Activated CD8-positive, alpha-beta memory T cell treated with anti-CD3 and anti-CD28 coated beads, Interleukin-2, amount 50 U/mL, for 24 hours (primary cell): Measurements from ENCODE around the gene MYOCOS.

Experiments used
- DNase-seq: peaks from one replicate; pipeline ENCODE4 v3.0.0-alpha.2; 2020; ENCODE audit errors: extremely low read depth

The MYOCOS gene

DNA sequence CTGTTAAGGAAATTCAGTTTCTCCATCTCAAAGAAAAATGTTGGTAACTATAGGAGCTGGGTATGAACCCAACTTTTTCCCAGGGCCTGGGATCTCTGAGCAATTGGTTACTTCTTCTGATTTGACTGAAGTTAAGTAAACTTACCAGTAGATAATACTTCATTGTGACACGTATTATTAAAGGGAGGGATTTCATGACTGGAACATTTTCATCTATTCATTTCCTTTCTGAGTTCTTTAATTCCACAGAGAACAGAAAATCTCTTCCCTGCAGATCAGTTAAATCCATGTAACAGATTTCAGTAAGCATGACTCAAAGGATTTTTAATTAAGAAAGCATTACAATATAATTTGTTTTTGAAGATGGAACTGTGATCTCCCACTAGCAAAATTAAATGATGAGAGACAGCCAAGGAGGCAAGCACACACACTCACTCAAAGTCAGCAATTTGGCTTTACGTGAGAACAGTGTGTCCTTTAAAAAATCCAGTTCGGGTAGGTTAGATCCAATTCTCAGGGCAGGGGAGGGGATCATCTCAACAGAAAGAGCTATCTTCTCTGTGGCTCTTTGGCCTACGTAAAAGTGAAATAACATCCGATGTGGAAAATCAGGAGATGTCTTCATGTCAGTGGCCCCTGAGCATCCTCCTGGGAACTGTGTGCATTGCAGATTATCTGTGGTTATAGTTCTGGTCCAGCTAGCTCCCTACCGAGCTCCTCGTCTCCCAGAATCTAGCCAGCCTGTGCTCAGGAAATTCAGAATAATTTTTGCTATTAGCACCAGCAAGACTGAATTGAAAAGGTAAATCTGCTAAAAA lies 41.2 kb downstream of the MYOCOS start:
- no peak for DNase-seq

DNA sequence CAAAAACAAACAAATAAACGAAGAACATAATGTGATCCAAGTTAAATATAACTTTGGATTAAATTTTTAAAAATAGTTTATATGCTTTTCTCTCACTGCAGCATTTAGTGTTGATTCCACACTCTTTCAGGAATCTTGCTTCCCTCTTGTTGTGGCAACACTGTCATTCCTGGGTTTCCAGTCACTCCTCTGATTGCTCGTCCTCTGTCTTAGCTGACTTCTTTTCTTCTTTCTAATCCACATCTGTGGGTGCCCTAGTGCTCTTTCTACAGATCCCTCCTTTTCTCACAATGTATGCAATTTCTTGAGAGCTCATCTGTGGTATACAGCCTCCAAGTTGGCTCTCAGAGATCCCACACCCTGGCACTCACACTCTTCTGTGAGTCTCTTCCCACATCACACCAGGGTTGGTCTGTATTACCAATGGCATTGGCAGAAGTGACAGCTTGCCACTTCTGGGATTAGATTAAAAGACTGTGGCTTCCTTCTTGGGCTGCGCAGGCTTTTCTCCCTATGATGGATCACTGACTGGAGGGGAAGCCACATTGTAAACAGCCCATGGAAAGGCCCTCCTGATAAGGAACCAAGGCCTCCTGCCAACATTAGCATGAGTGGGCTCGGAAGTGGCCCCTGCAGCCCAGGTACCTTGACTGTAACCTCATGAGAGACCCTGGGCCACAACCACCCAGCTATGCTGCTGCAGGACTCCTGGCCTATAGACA lies 42.0 kb downstream of the MYOCOS start:
- no peak for DNase-seq

DNA sequence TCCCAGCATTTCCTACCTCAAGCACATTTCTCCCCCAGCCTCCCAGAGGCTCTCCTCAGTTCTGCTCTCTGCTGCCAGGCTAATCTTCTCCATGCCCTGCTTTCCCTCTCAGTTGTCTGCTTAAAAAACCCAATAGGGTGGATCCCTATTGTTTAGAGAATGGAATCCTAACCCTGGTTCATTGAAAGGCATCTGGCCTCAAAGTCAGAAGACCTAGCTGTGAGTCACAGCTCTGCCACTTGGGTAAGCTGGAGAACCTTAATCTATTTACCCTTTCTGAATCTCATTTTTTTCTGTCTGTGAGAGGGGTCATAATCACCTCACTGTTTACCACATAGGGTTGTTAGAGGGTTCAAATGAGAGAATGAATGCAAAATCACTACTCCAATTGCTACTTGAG lies 42.9 kb downstream of the MYOCOS start:
- no peak for DNase-seq

DNA sequence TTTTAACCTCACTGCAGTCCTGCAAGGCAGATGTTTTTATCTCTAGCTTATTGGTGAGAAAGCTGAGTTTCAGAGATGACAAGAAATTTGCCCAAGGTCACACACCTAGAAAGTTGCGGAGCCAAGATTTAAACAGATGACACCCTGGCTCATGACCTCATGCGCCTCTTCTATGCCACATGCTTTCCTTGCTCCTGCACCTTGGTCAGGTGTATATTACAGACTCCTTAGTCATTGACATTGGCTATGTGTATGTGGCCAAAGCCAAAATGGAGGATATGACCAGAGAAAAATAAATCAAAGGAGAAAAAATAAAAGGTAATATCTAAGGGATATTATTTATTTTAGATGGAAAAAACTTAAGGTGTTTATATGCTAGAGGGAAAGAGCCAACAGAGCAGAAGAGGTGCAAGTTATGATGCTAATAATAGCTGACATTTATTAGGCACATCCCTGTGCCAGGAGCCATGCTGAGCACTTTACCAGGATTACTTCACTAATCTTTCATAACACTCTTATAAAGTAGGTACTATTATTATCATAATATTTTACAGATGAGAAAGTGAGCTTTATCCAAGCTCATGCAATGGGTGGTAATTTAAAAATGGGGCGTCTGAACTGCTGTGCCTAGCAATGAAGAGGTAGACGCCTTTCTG lies 44.2 kb downstream of the MYOCOS start:
- DNase-seq: no peak

DNA sequence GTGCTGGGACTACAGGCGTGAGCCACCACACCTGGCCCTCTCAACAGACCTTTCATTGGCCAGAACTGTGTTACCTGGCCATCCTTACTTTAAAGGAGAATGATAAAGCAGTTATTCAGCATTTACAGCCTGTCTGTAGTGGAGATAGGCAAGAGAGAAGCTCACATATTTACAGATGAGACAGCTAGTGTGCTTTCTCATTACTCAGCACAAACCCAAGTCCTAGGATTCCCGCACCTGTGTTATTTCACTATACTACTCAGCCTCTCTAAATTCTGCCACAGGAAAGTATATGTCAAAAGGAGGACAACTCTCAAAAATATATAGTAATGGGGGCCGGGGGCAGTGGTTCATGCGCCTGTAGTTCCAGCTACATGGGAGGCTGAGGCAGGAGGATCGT lies 46.3 kb downstream of the MYOCOS start:
- DNase-seq: no peak

DNA sequence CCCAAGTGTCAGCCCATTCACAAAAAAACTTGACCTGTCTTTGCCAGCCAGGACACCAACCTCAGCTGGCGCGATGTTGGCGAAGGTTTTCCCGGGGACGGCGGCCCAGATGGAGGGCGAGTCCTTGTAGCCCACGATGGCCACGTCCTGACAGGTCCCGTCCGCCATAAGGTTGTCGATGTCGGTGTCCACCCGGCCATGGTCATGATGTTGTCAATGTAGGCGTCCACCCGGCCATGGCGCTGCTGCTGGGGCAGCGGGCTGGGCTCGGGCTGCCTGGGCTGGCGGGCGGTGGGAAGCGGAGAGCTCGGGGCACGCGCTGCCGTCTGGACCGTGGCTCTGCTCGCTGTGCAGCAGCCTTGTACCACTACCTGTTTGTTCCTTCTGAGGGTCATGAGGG lies 48.7 kb downstream of the MYOCOS start:
- no peak for DNase-seq

DNA sequence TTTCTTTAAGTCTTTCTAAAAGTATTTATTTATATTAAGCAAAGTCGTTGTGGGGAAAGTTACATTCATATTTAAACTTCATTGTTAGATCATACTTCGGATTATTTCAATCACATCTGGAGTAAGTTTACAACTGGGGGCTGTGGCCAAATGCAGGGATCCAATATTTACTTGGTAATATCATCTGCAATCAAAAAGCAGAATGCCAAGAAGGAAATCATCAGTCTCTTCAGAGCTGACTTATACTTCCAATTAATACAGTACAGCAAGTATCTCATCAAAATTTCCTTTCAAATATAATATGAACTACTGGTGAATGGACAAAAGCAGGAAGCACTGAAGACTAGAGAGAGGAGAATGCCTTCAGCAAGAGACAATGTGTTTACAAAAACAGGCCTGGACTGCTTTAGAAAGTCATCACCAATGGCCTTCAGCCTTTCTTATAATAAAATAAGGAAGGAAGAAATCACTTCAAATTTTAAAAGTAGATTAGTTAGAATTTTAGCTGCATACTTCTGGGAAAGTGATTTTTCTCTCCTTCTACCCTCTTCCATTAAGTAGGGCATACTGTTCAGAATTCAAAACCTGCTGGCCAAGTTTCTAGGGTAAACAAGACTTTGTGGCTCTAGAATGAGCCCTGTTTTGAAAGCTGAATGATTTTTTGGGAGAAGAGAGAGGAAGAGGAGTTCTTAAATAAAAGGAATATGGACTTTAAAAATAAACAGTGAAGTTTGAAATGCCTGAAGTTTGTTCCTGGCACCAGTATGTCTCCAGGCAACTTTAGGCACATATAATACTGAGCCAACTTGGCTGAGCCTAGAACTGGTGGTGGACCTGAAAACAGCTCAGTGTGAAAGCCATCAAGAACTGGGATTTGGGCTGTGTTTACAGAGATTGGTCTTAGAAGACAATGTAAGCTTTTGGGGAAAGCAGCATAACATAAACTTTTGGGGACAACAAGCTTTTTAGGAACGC lies 52.7 kb downstream of the MYOCOS start:
- DNase-seq: no peak
